CD14-positive monocyte (primary cell): Measurements from ENCODE around the gene NT5E. TPM values are rescaled to one million over a fixed set of nuclear protein-coding genes. Genes with fewer than 3 reads are reported as not detected.

Source experiments
- DNase-seq, 3 donors: peaks; one replicate each; pipeline ENCODE4 v3.0.0-alpha.2; 2011 to 2022
- H2AFZ ChIP-seq: 2 replicates; pipeline ENCODE4 v1.6.0; 2012; ENCODE audit warnings: mild to moderate bottlenecking, low read depth, low read length, inconsistent platforms; ENCODE audit not compliant: insufficient read depth, poor library complexity, severe bottlenecking
- H3K27ac ChIP-seq, 2 donors: 1 replicate in 1 of 2; 2 replicates in 1 of 2; pipeline ENCODE4 v1.5.1; 2012 to 2013; ENCODE audit warnings: low read length in 2 of 2, control low read depth in 1 of 2, inconsistent platforms in 1 of 2, low read depth in 1 of 2, mild to moderate bottlenecking in 1 of 2
- H3K27me3 ChIP-seq, 2 donors: one replicate each; pipeline versions ENCODE4 v1.6.0 to v1.6.1; 2011 to 2013; ENCODE audit warnings: low read length in 2 of 2; ENCODE audit not compliant: control insufficient read depth in 2 of 2, insufficient read depth in 2 of 2
- H3K36me3 ChIP-seq, 2 donors: replicated peaks in 1 of 2; 1 replicate in 1 of 2; 2 replicates in 1 of 2; pipeline versions ENCODE4 v1.5.1 to v1.6.1; 2012 to 2013; ENCODE audit warnings: low read length in 2 of 2, control low read depth in 1 of 2, inconsistent platforms in 1 of 2, mild to moderate bottlenecking in 1 of 2; ENCODE audit not compliant: insufficient read depth in 2 of 2, control insufficient read depth in 1 of 2
- H3K4me1 ChIP-seq, 2 donors: 1 replicate in 1 of 2; 2 replicates in 1 of 2; pipeline versions ENCODE4 v1.5.1 to v1.6.1; 2012 to 2013; ENCODE audit warnings: low read length in 2 of 2, control low read depth in 1 of 2, inconsistent platforms in 1 of 2, mild to moderate bottlenecking in 1 of 2, moderate library complexity in 1 of 2; ENCODE audit not compliant: insufficient read depth in 2 of 2, control insufficient read depth in 1 of 2
- H3K4me2 ChIP-seq: replicated peaks from 2 replicates; pipeline ENCODE3; 2012; ENCODE audit warnings: low read length, moderate library complexity, mild to moderate bottlenecking; ENCODE audit not compliant: poor library complexity, severe bottlenecking; ENCODE audit errors: extremely low read depth
- H3K4me3 ChIP-seq, 3 experiments: fragments of 200-600 bp in 1 of 3; sonication (generic) in 1 of 3; replicated peaks in 1 of 3; 1 replicate in 2 of 3; 2 replicates in 1 of 3; pipeline ENCODE4 v1.5.1; 2011 to 2013; ENCODE audit warnings: low read length in 3 of 3, mild to moderate bottlenecking in 3 of 3, control low read depth in 2 of 3, low read depth in 2 of 3, inconsistent platforms in 1 of 3, moderate library complexity in 1 of 3
- H3K79me2 ChIP-seq: 2 replicates; pipeline ENCODE4 v1.6.0; 2012; ENCODE audit warnings: mild to moderate bottlenecking, control low read depth, inconsistent platforms, low read length, moderate library complexity; ENCODE audit not compliant: insufficient read depth
- H3K9ac ChIP-seq: 2 replicates; pipeline ENCODE4 v1.6.0; 2017; ENCODE audit warnings: low read length, mild to moderate bottlenecking; ENCODE audit not compliant: insufficient read depth, poor library complexity, severe bottlenecking
- H3K9me3 ChIP-seq, 2 donors: replicated peaks in 1 of 2; 1 replicate in 1 of 2; 2 replicates in 1 of 2; pipeline versions ENCODE4 v1.5.1 to v1.6.1; 2012 to 2013; ENCODE audit warnings: low read length in 2 of 2, control low read depth in 1 of 2; ENCODE audit not compliant: control insufficient read depth in 1 of 2, insufficient read depth in 1 of 2
- H4K20me1 ChIP-seq: 2 replicates; pipeline ENCODE4 v1.6.0; 2012; ENCODE audit warnings: mild to moderate bottlenecking, low read length, control low read depth, moderate library complexity; ENCODE audit not compliant: insufficient read depth
- H3K27ac Mint-ChIP-seq, 7 donors: one replicate each; pipeline ENCODE4 v1.8.0; 2020; ENCODE audit warnings: mild to moderate bottlenecking in 7 of 7, mixed read lengths in 7 of 7, moderate library complexity in 6 of 7, inconsistent platforms in 2 of 7
- H3K27me3 Mint-ChIP-seq, 3 donors: one replicate each; pipeline ENCODE4 v1.8.0; 2021 to 2022; ENCODE audit warnings: low read depth in 3 of 3, mild to moderate bottlenecking in 3 of 3, mixed read lengths in 3 of 3, moderate library complexity in 3 of 3, inconsistent platforms in 1 of 3
- H3K36me3 Mint-ChIP-seq, 2 donors: one replicate each; pipeline ENCODE4 v1.8.0; 2020; ENCODE audit warnings: mixed read lengths in 2 of 2, inconsistent platforms in 1 of 2, mild to moderate bottlenecking in 1 of 2
- H3K4me1 Mint-ChIP-seq: one replicate; pipeline ENCODE4 v1.8.0; 2020; ENCODE audit warnings: mild to moderate bottlenecking, mixed read lengths
- H3K4me3 Mint-ChIP-seq, 2 donors: one replicate each; pipeline ENCODE4 v1.8.0; 2020; ENCODE audit warnings: mild to moderate bottlenecking in 2 of 2, mixed read lengths in 2 of 2, moderate library complexity in 1 of 2
- H3K9me3 Mint-ChIP-seq, 7 donors: one replicate each; pipeline ENCODE4 v1.8.0; 2020 to 2022; ENCODE audit warnings: mixed read lengths in 7 of 7, mild to moderate bottlenecking in 6 of 7, moderate library complexity in 6 of 7, inconsistent platforms in 2 of 7
- CTCF ChIP-seq: fragments of 200-600 bp; IDR thresholded peaks from one replicate; pipeline ENCODE4 v1.8.0; 2022; ENCODE audit warnings: antibody characterized with exemption, mild to moderate bottlenecking
- WGBS: methylation state at CpG from one replicate; pipeline ENCODE4 v1.1.5; 2013; ENCODE audit warnings: missing lambda C conversion rate; ENCODE audit not compliant: insufficient coverage; 5-methylcytosine and 5-hydroxymethylcytosine counted together
- intact Hi-C, 2 donors: fragments of 100-400 bp; cut with micrococcal nuclease; formaldehyde crosslinking; loops; one replicate each; pipeline versions ENCODE4 v1.15.0 to v1.15.1; 2023
- polyA plus RNA-seq, 3 donors: library from polyadenylated mRNA; depleted of rRNA in 1 of 3; unstranded in 2 of 3; stranded (reverse) in 1 of 3; fragments of 300-500 nt in 2 of 3; fragments of >200 nt in 1 of 3; fragmentation: Illumina TruSeq in 2 of 3; gene quantifications; 1 replicate in 2 of 3; 2 replicates in 1 of 3; pipeline ENCODE4 v1.2.3, GENCODE V29; 2012 to 2021

The NT5E gene
- polyA plus RNA-seq, 3 donors: 0.14 to 0.18 TPM; not detected in 1

DNA sequence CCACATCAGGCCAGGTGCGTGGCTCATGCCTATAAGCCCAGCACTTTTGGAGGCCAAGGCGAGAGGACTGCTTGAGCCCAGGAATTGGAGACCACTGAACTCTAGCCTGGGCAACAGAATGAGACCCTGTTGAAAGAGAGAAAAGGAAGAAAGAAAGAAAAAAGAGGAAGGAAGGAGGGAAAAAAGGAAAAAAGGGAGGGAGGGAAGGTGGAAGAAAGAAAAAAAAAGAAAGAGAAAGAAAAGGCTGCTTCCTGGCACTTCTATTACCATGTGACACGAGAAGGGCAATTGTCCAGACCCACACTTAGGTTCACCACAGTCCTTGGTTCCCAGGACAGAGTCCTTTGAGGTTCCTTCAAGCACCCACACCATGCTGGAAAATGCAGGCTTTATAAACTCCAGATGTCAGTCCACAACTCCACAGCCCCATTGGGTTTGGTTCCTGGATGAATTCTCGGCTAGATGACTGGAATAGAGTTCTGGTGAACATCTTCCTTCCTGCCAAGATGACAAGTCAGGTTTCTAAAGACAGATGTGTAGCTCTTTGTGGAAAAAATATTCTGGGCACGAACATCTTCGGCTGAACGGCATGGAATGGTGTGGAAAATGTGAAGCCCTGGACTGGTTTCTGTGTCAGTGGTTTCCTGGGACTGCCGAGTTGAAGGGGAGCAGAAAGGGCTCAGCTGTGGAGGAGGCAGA is 32.5 kb downstream of the NT5E start:
- no peak overlapping the region for H3K27ac ChIP-seq
- no peak overlapping the region for H3K9ac ChIP-seq
- no peaks in the 10 kb centered on the region for H3K36me3 ChIP-seq
- H3K27me3 ChIP-seq: no peaks in the 10 kb centered on the region
- Mint-ChIP-seq H3K27me3 (peaks cover 4 to 6% (median 5%) of the 10 kb centered on the region in 3 donors), H3K4me1 (peaks cover 2% of the 10 kb centered on the region), H3K36me3 (no peaks in the 10 kb centered on the region), H3K4me3 (no peak overlapping the region), H3K9me3 (no peaks in the 10 kb centered on the region), H3K27ac (peak overlapping the region in 1 of 7 donors; percentile 22)
- no peak overlapping the region for H3K4me2 ChIP-seq
- WGBS: 86% methylated on average over 6 of the region's 8 CpGs
- H3K9me3 ChIP-seq: no peaks in the 10 kb centered on the region
- no peaks in the 10 kb centered on the region for H3K79me2 ChIP-seq
- no peak overlapping the region for H2AFZ ChIP-seq
- DNase-seq: no peak
- H4K20me1 ChIP-seq: no peaks in the 10 kb centered on the region
- intact Hi-C loops: no loop called here
- no peak for TF ChIP-seq CTCF
- H3K4me3 ChIP-seq: no peak overlapping the region
- H3K4me1 ChIP-seq: no peaks in the 10 kb centered on the region

DNA sequence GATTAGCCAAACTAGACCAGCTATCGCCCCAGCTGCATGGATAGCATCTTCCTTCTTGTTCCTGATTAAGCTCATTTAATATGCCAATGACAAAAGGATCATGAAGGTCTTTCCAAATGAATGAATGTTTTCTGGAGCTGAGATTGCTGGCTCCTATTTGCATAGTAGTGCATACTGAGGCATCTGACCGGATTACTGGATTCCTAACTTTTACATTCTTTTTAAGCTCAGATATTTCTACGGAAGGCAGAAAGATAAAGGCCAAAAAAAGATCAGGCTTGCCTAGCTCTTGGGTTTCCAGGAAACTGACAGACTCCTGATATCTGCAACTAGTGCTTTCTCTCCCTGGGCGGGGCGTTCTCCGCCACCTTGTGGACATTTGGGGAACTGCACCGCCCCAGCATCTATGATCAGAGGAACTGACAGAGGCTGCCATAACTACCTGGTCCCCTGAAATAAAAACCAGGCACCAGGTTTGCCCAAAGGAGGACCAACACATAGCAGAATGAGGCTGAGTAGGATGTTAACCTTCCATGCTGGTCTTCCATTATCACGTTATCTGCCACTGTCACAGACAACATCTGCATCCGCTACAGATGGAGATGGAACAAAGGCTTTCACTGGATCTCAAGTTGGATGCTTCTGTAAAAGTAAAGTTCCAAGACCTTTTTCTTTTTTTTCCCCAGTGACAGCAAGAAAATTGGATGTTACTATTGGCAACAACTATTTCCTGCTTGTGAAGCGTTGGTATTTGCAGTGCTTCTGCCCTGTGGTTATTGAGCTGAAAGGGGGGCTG is 33.2 kb downstream of the NT5E start:
- no peak overlapping the region for H3K4me3 ChIP-seq
- no peak overlapping the region for H3K4me3 Mint-ChIP-seq
- no peak overlapping the region for H3K27ac Mint-ChIP-seq
- no peaks in the 10 kb centered on the region for H4K20me1 ChIP-seq
- H3K27ac ChIP-seq: no peak overlapping the region
- no peaks in the 10 kb centered on the region for H3K36me3 ChIP-seq
- H3K36me3 Mint-ChIP-seq: no peaks in the 10 kb centered on the region
- no peak overlapping the region for H2AFZ ChIP-seq
- H3K9ac ChIP-seq: no peak overlapping the region
- WGBS: 11% methylated on average over 7 of the region's 10 CpGs
- H3K79me2 ChIP-seq: no peaks in the 10 kb centered on the region
- H3K27me3 ChIP-seq: no peaks in the 10 kb centered on the region
- H3K27me3 Mint-ChIP-seq: peaks cover 2 to 5% (median 4%) of the 10 kb centered on the region in 3 donors
- H3K4me1 ChIP-seq: no peaks in the 10 kb centered on the region
- no peaks in the 10 kb centered on the region for H3K9me3 ChIP-seq
- no peak overlapping the region for H3K4me2 ChIP-seq
- H3K4me1 Mint-ChIP-seq: peaks cover 2% of the 10 kb centered on the region
- intact Hi-C loops: no loop called here
- no peaks in the 10 kb centered on the region for H3K9me3 Mint-ChIP-seq
- TF ChIP-seq CTCF: peak; percentile 100
- DNase-seq: peak; percentile 23 to 52 (median 47)
